Measurements from ENCODE around the gene WFS1. TPM values are rescaled to one million over a fixed set of nuclear protein-coding genes. Genes with fewer than 3 reads are reported as not detected.

WFS1 gene
- total and polyA plus RNA-seq, 2 of the 13 experiments (the other 11 are each of a cell fraction or from before 2014, with no cell fraction given): 39.1 to 42.2 TPM

GRCh38 chr4:6307891-6308290 lies 38.2 kb downstream of the WFS1 start:
- TF ChIP-seq, protein P1, sequence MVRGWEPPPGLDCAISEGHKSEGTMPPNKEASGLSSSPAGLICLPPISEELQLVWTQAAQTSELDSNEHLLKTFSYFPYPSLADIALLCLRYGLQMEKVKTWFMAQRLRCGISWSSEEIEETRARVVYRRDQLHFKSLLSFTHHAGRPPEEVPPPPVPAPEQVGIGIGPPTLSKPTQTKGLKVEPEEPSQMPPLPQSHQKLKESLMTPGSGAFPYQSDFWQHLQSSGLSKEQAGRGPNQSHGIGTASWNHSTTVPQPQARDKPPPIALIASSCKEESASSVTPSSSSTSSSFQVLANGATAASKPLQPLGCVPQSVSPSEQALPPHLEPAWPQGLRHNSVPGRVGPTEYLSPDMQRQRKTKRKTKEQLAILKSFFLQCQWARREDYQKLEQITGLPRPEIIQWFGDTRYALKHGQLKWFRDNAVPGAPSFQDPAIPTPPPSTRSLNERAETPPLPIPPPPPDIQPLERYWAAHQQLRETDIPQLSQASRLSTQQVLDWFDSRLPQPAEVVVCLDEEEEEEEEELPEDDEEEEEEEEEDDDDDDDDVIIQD (CRISPR knock-in tag; IDR thresholded peaks at IDR 0.05; ENCODE audit: low read depth): no peak
- no peak for TF ChIP-seq ZNF644 (CRISPR knock-in tag; IDR thresholded peaks at IDR 0.05; ENCODE audit: low read depth)
- no peak for TF ChIP-seq SRSF1 (optimal IDR thresholded peaks at IDR 0.05; ENCODE audit: low read depth, low read length)
- no peak for TF ChIP-seq ARNT (IDR thresholded peaks at IDR 0.05)
- no peak for TF ChIP-seq FOSL1 (CRISPR knock-in tag; IDR thresholded peaks at IDR 0.05; ENCODE audit: borderline replicate concordance)
- TF ChIP-seq ZBTB21 (CRISPR knock-in tag; IDR thresholded peaks at IDR 0.05): no peak
- TF ChIP-seq, protein P2, sequence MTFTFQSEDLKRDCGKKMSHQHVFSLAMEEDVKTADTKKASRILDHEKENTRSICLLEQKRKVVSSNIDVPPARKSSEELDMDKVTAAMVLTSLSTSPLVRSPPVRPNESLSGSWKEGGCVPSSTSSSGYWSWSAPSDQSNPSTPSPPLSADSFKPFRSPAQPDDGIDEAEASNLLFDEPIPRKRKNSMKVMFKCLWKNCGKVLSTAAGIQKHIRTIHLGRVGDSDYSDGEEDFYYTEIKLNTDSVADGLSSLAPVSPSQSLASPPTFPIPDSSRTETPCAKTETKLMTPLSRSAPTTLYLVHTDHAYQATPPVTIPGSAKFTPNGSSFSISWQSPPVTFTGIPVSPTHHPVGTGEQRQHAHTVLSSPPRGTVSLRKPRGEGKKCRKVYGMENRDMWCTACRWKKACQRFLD (CRISPR knock-in tag; IDR thresholded peaks at IDR 0.05; ENCODE audit: borderline replicate concordance): no peak
- TF ChIP-seq REXO4 (CRISPR knock-in tag; IDR thresholded peaks at IDR 0.05; ENCODE audit: borderline replicate concordance): no peak
- TF ChIP-seq, protein P3, sequence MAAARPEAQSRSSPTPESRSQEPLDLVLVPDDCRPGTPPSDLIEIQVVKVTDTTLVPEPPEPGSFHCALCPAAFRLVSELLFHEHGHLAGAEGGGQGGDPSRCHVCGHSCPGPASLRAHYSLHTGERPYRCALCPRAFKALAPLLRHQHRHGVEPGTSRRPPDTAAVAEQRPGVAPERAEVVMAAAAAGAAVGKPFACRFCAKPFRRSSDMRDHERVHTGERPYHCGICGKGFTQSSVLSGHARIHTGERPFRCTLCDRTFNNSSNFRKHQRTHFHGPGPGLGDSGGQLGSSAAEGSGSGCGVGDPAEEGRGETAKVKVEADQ (CRISPR knock-in tag; IDR thresholded peaks at IDR 0.05; ENCODE audit: borderline replicate concordance): no peak
- no peak for TF ChIP-seq RBM22 (optimal IDR thresholded peaks at IDR 0.05; ENCODE audit: low read length)
- no peak for TF ChIP-seq KMT2B (CRISPR knock-in tag; IDR thresholded peaks at IDR 0.05)
- TF ChIP-seq PITX1 (CRISPR knock-in tag; IDR thresholded peaks at IDR 0.05): no peak
- no peak for TF ChIP-seq ZBTB3 (CRISPR knock-in tag; IDR thresholded peaks at IDR 0.05; ENCODE audit: borderline replicate concordance, low read depth)
- no peak for TF ChIP-seq SYNCRIP (IDR thresholded peaks at IDR 0.05; ENCODE audit: insufficient read depth, low read depth, low read length)
- Histone ChIP-seq H3K79me2 (ENCODE audit: insufficient read depth, low read length) (no peaks in the 10 kb centered on the region), H3K9me3 (ENCODE audit: low read length) (no peaks in the 10 kb centered on the region), H3K4me1 (ENCODE audit: insufficient read depth, low read length) (peaks cover 43% of the 10 kb centered on the region), H4K20me1 (ENCODE audit: insufficient read depth, low read length) (no peaks in the 10 kb centered on the region), H3K4me3 (replicated peaks in 1 of 3; ENCODE audit: insufficient read depth in 1 of 3, low read depth in 2 of 3, low read length in 3 of 3) (no peak overlapping the region), H2AFZ (ENCODE audit: low read length) (no peak overlapping the region), H3K36me3 (replicated peaks in 1 of 2; ENCODE audit: control insufficient read depth in 1 of 2, insufficient read depth in 2 of 2, low read length in 2 of 2) (peaks cover 7 to 13% of the 10 kb centered on the region in 2 experiments; a peak in 4 of 5 replicates), H3K9ac (ENCODE audit: insufficient read depth, low read depth, low read length) (no peak overlapping the region), H3K4me2 (ENCODE audit: low read depth, low read length) (no peak overlapping the region), H3K27ac (ENCODE audit: extremely low read length, insufficient read depth, low read length) (no peak overlapping the region), H3K27me3 (ENCODE audit: control insufficient read depth in 1 of 2, insufficient read depth in 2 of 2, low read length in 2 of 2) (no peaks in the 10 kb centered on the region)
- TSS peak; percentile 77 for BruUV-seq (replicated peaks)
- intact Hi-C loops (cut with micrococcal nuclease; ENCODE audit: unreplicated experiment): loop anchor here (1.0 kb wide), 1 partner anchor 19 kb away; no protein-coding TSS in a partner anchor
- ATAC-seq: no peak
- CTCF ChIA-PET (ENCODE audit: low intra/inter-chr PET ratio, low total read pairs): interaction anchor here (2.0 kb wide), 2 partner anchors 18 to 19 kb away, joined by 6 to 26 read pairs; no protein-coding TSS in a partner anchor
- POLR2A ChIA-PET: interaction anchor here (1.8 to 4.4 kb wide), 3 partner anchors 30 to 36 kb away, joined by 14 to 41 read pairs (median 18); partner anchors contain the start of gene WFS1
- WGBS (ENCODE audit: low lambda C conversion rate): 91% methylated on average over 8 of the region's 8 CpGs
- no peak for DNase-seq (ENCODE audit: low spot score)
- no peak for FAIRE-seq
- in situ Hi-C loops (cut with HindIII; ENCODE audit: extremely low pct_ligation_motif_present, low pct_unique_long_range_greater_than_20kb): no loop called here
